Left ventricle myocardium inferior (tissue), 1 donor: ENCODE data around the gene SPINK5. TPM values are rescaled to one million over a fixed set of nuclear protein-coding genes. Genes with fewer than 3 reads are reported as not detected.
"Not testable (repeated sequence)": the region's sequence is repeated elsewhere in the genome, so short reads cannot be mapped to it uniquely, and the experiment has no call there.

Source experiments
- DNase-seq: peaks from one replicate; pipeline ENCODE4 v3.0.0-alpha.2; 2020
- H3K27ac ChIP-seq: fragments of 200-600 bp; replicated peaks from 2 replicates; pipeline ENCODE4 v1.8.0; 2021
- H3K27me3 ChIP-seq: fragments of 200-600 bp; 2 replicates; pipeline ENCODE4 v1.8.0; 2021; ENCODE audit warnings: low read depth
- H3K36me3 ChIP-seq: fragments of 200-600 bp; 2 replicates; pipeline ENCODE4 v1.8.0; 2021
- H3K4me1 ChIP-seq: fragments of 200-600 bp; 2 replicates; pipeline ENCODE4 v1.8.0; 2021
- H3K4me3 ChIP-seq: fragments of 200-600 bp; 2 replicates; pipeline ENCODE4 v1.8.0; 2021; ENCODE audit warnings: mild to moderate bottlenecking, moderate library complexity
- H3K9me3 ChIP-seq: fragments of 200-600 bp; replicated peaks from 2 replicates; pipeline ENCODE4 v1.8.0; 2021
- intact Hi-C: fragments of 100-400 bp; cut with micrococcal nuclease; formaldehyde crosslinking; loops from one replicate; pipeline ENCODE4 v1.11.0; 2022
- total RNA-seq: library from RNA; stranded (reverse); fragmentation: NEBNext Ultra II Directional; extraction: Animal tissue kit (Norgen Biotek cat#: 25700); gene quantifications from one replicate; pipeline ENCODE4 v1.2.1, GENCODE V29; 2021
- TF ChIP-seq, protein P1 (sequence below): fragments of 200-600 bp; IDR thresholded peaks from 2 replicates; pipeline ENCODE4 v1.8.0; 2021; ENCODE audit warnings: antibody characterized with exemption, mild to moderate bottlenecking, borderline replicate concordance
- donor health status: DM: no; HTN: yes; CAD: no; lungs with severe emphysema.

SPINK5 gene
- total RNA-seq, 1 donor from 2014 or later = 0.47 TPM

DNA sequence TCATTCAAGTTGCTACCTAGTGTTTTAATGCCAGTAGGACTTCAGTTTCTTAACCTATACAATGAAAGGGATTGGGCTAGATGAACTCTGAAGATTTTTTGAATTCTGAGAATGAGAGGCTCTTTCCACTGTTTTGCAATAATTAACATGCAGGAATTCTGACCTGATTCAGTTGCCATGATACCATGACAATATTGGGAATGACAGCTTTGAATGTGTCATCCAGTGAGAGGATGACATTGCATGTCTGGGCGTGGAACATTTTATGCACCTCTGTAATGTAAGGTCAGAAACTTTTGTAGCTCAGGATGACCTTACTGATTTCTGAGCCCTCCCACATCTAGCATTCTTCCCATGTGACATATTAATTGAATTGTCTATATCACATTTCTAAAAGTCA lies 30.6 kb upstream of the SPINK5 start:
- Histone ChIP-seq H3K27me3 (no peaks in the 10 kb centered on the region), H3K4me3 (no peak overlapping the region), H3K4me1 (no peaks in the 10 kb centered on the region), H3K36me3 (no peaks in the 10 kb centered on the region), H3K9me3 (no peaks in the 10 kb centered on the region), H3K27ac (no peak overlapping the region)
- no peak for DNase-seq
- TF ChIP-seq, protein P1, sequence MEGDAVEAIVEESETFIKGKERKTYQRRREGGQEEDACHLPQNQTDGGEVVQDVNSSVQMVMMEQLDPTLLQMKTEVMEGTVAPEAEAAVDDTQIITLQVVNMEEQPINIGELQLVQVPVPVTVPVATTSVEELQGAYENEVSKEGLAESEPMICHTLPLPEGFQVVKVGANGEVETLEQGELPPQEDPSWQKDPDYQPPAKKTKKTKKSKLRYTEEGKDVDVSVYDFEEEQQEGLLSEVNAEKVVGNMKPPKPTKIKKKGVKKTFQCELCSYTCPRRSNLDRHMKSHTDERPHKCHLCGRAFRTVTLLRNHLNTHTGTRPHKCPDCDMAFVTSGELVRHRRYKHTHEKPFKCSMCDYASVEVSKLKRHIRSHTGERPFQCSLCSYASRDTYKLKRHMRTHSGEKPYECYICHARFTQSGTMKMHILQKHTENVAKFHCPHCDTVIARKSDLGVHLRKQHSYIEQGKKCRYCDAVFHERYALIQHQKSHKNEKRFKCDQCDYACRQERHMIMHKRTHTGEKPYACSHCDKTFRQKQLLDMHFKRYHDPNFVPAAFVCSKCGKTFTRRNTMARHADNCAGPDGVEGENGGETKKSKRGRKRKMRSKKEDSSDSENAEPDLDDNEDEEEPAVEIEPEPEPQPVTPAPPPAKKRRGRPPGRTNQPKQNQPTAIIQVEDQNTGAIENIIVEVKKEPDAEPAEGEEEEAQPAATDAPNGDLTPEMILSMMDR = no peak
- intact Hi-C loops = no loop called here

DNA sequence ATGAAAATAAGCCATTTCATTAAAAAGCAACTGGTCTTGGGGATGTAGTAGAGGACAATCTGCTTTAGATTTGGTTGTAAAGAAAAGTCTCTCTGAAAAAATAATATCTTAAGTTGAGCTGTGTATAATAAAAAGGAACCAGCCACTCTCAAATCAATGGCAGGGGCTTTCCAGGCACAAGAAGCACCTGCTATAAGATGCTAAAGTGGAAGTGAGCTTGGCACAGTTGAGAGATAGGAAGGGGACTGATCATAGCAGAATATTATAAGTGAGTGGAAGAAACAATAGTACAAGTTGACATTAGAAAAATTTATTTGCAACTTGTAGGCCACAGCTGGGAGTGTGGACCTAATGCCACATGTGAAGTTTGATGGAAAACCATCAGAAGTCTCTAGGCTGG lies 28.1 kb upstream of the SPINK5 start:
- H3K27ac ChIP-seq = no peak overlapping the region
- no peaks in the 10 kb centered on the region for H3K27me3 ChIP-seq
- no peak overlapping the region for H3K4me3 ChIP-seq
- no peaks in the 10 kb centered on the region for H3K9me3 ChIP-seq
- intact Hi-C loops = no loop called here
- DNase-seq = no peak
- H3K36me3 ChIP-seq = no peaks in the 10 kb centered on the region
- TF ChIP-seq, protein P1 = no peak
- H3K4me1 ChIP-seq = no peaks in the 10 kb centered on the region

DNA sequence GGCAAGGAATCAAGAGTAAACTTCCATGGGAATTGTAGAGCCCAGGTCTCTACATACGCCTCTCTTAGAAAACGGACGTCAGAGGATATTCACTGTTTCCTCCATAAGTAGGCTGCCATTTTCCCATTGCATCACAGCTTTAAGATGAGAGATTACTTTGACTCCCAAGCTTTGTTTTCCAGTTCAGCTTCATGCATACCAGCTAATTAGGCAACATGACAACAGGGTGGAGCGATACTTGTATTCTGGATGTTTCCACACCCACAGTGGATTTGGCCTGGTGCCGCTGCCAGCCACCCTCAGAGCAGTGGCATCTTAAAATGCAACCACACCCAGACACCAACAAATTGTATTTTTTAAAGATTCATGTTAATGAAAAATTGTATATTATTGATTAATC lies 20.9 kb upstream of the SPINK5 start:
- H3K9me3 ChIP-seq = peaks cover 8% of the 10 kb centered on the region
- H3K27me3 ChIP-seq = no peaks in the 10 kb centered on the region
- H3K4me1 ChIP-seq = no peaks in the 10 kb centered on the region
- no peak overlapping the region for H3K27ac ChIP-seq
- DNase-seq = no peak
- TF ChIP-seq, protein P1 = no peak
- intact Hi-C loops = no loop called here
- H3K36me3 ChIP-seq = no peaks in the 10 kb centered on the region
- H3K4me3 ChIP-seq = no peak overlapping the region

DNA sequence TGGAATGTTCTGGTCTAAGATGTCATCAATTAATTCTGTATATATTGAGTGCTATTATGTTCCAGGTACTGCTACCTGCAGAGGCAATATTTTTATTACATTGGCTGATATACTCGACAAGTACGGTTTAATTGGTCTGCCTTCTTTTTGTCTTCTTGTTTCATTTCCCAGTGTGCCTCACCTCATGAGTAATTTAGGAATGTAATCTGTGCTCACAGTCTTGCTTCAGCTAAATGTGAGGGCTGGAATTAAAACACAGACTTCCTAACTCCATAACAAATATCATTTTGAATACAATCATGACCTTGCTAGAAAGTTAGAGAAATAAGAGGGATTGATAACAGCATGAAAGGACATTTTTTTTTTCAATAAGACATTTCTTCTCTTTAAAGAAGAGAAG lies 20.1 kb upstream of the SPINK5 start:
- TF ChIP-seq, protein P1 = no peak
- H3K27ac ChIP-seq = no peak overlapping the region

DNA sequence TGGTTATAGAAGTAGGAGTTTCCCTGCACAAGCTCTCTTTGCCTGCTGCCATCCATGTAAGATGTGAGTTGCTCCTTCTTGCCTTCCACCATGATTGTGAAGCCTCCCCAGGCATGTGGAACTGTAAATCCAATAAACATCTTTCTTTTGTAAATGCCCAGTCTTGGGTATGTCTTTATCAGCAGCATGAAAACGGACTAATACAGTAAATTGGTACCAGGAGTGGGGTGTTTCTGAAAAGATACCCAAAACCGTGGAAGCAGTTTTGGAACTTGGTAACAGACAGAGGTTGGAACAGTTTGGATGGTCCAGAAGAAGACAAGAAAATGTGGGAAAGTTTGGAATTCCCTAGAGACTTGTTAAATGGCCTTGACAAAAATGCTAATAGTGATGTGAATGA lies 8.6 kb upstream of the SPINK5 start:
- H3K9me3 ChIP-seq = peaks cover 53% of the 10 kb centered on the region
- H3K36me3 ChIP-seq, H3K27ac ChIP-seq, DNase-seq, intact Hi-C loops, H3K27me3 ChIP-seq, H3K4me3 ChIP-seq, H3K4me1 ChIP-seq: not testable (repeated sequence)

More for the DNA sequence above, 20.1 kb upstream of the SPINK5 start:
- intact Hi-C loops = no loop called here
- Histone ChIP-seq H3K36me3 (no peaks in the 10 kb centered on the region), H3K4me1 (no peaks in the 10 kb centered on the region), H3K9me3 (peaks cover 11% of the 10 kb centered on the region), H3K27me3 (no peaks in the 10 kb centered on the region), H3K4me3 (no peak overlapping the region)
- no peak for DNase-seq

DNA sequence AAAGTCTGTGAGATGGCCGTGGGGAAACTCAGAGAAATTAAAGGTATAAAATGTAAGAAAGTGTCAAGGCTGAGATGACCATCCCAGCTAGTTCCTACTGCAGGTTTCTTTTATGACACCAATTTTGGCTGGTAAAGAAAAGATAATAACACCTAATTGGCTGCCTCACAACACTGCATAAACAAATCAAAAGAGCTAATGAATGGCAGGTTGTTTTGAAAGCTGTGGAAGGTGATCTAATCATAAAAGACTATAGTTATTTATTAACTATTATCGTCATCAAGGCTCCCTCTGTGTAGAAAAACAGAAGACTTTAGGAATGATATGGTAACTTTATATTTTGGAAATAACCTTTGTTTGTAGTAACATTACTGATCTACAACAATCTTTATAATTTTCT lies 3.5 kb upstream of the SPINK5 start:
- H3K36me3 ChIP-seq = no peaks in the 10 kb centered on the region
- H3K27me3 ChIP-seq = no peaks in the 10 kb centered on the region
- no peaks in the 10 kb centered on the region for H3K4me1 ChIP-seq
- DNase-seq = no peak
- TF ChIP-seq, protein P1 = no peak
- intact Hi-C loops = no loop called here
- no peak overlapping the region for H3K27ac ChIP-seq
- H3K9me3 ChIP-seq = peaks cover 21% of the 10 kb centered on the region
- no peak overlapping the region for H3K4me3 ChIP-seq
